Measurements from ENCODE around the gene KRTAP6-3. TPM values are rescaled to one million over a fixed set of nuclear protein-coding genes. Genes with fewer than 3 reads are reported as not detected.

The KRTAP6-3 gene
- polyA plus RNA-seq, 1 donor = not detected

GRCh38 chr21:30625449-30626165, 33.4 kb downstream of the KRTAP6-3 start:
- no peak for DNase-seq (ENCODE audit: low read depth)

GRCh38 chr21:30628109-30628508, 35.9 kb downstream of the KRTAP6-3 start:
- DNase-seq (ENCODE audit: low read depth) = no peak

DNA sequence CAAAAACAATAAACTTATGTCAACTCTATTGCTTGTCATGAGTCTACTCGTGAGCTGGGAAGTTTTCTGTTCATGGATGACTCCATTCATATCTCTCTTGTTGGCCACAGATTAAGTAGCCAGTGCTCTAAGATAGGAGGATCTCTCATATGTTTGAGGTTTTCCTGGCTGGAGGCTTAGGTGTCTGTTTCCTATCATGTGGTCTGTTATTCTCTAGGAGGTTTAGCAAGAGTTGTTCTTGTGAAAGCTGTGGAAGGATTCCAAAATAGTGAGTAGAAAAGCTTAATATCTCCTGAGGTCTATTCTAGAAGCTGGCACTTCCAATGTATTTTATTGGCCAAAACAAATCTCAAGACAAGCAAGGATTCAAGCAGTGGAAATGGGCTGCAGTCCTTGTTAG, 37.0 kb downstream of the KRTAP6-3 start:
- no peak for DNase-seq (ENCODE audit: low read depth)

DNA sequence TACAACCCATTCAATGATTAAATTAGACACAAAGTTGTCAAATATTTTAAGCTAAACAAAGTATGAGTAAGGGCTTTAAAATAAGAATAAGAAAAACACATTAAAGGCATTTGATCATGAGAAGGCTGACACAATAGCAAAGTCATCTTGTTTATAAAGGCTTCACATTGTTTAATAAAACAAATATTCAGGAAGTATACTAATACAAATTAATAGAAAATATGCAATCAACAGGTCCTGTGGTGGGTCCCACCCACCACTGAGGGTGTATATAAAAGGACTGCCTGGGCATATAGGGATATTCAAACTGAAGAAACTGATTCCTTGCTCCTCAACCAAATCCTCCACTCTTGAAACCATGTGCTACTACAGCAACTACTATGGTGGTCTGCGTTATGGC, 42.7 kb downstream of the KRTAP6-3 start, which contains the start of gene KRTAP20-2:
TSS of gene KRTAP20-2 (plus strand) at position 301 of the 400 bp plus-strand sequence. CDS start at position 359, 58 bp downstream.
- no peak for DNase-seq (ENCODE audit: low read depth)

- DNase-seq (ENCODE audit: low read depth) = no peak
These were observed 46.4 kb downstream of the KRTAP6-3 start for GRCh38 chr21:30638686-30639085.

DNA sequence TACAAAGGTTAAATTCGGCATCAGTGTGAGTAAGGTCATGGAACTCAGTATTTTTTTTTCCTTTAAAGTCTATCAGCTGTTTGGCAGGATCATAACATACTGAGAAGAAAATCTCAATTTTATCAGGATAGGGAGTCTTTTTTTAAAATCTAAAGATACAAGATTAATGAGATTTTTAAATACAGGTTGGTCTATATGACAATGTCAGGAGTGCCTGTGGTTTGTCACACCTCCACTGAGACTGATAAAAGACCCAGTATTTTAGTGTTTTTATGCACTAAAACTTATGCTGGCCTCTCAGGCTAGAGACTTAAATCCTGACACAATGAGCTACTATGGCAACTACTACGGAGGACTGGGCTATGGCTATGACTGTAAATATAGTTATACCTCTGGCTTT, 50.3 kb downstream of the KRTAP6-3 start, which contains the start of gene KRTAP20-3:
TSS of gene KRTAP20-3 (plus strand) at position 301 of the 400 bp plus-strand sequence.
- no peak for DNase-seq (ENCODE audit: low read depth)

Other genes starting within 250 kb of the KRTAP6-3 start
- gene KRTAP23-1, start 243.8 kb upstream of the KRTAP6-3 start, polyA plus RNA-seq (ENCODE audit: insufficient read length) = not detected
- not detected for gene KRTAP13-2, start 220.2 kb upstream of the KRTAP6-3 start, polyA plus RNA-seq (ENCODE audit: insufficient read length)
- gene KRTAP13-1, start 196.4 kb upstream of the KRTAP6-3 start, polyA plus RNA-seq (ENCODE audit: insufficient read length) = not detected
- gene KRTAP13-3, start 166.5 kb upstream of the KRTAP6-3 start, polyA plus RNA-seq (ENCODE audit: insufficient read length) = not detected
- gene KRTAP13-4, start 162.2 kb upstream of the KRTAP6-3 start, polyA plus RNA-seq (ENCODE audit: insufficient read length) = not detected
- gene KRTAP15-1, start 152.2 kb upstream of the KRTAP6-3 start, polyA plus RNA-seq (ENCODE audit: insufficient read length) = not detected
- gene KRTAP19-1, start 112.1 kb upstream of the KRTAP6-3 start, polyA plus RNA-seq (ENCODE audit: insufficient read length) = not detected
- gene KRTAP19-2, start 105.0 kb upstream of the KRTAP6-3 start, polyA plus RNA-seq (ENCODE audit: insufficient read length) = not detected
- not detected for gene KRTAP19-3, start 100.4 kb upstream of the KRTAP6-3 start, polyA plus RNA-seq (ENCODE audit: insufficient read length)
- gene KRTAP19-4, start 95.3 kb upstream of the KRTAP6-3 start, polyA plus RNA-seq (ENCODE audit: insufficient read length) = not detected
- gene KRTAP19-5, start 90.3 kb upstream of the KRTAP6-3 start, polyA plus RNA-seq (ENCODE audit: insufficient read length) = not detected
- gene KRTAP19-6, start 50.6 kb upstream of the KRTAP6-3 start, polyA plus RNA-seq (ENCODE audit: insufficient read length) = not detected
- not detected for gene KRTAP19-7, start 31.1 kb upstream of the KRTAP6-3 start, polyA plus RNA-seq (ENCODE audit: insufficient read length)
- not detected for gene KRTAP22-2, start 2.0 kb upstream of the KRTAP6-3 start, polyA plus RNA-seq (ENCODE audit: insufficient read length)
- gene KRTAP6-2, start 6.5 kb downstream of the KRTAP6-3 start, polyA plus RNA-seq (ENCODE audit: insufficient read length) = not detected
- gene KRTAP22-1, start 8.6 kb downstream of the KRTAP6-3 start, polyA plus RNA-seq (ENCODE audit: insufficient read length) = not detected
- not detected for gene KRTAP6-1, start 21.5 kb downstream of the KRTAP6-3 start, polyA plus RNA-seq (ENCODE audit: insufficient read length)
- gene KRTAP20-1, start 24.0 kb downstream of the KRTAP6-3 start, polyA plus RNA-seq (ENCODE audit: insufficient read length) = not detected
- gene KRTAP20-4, start 28.2 kb downstream of the KRTAP6-3 start, polyA plus RNA-seq (ENCODE audit: insufficient read length) = not detected
- not detected for gene KRTAP20-2, start 42.8 kb downstream of the KRTAP6-3 start, polyA plus RNA-seq (ENCODE audit: insufficient read length)
- not detected for gene KRTAP20-3, start 50.4 kb downstream of the KRTAP6-3 start, polyA plus RNA-seq (ENCODE audit: insufficient read length)
- gene KRTAP21-3, start 126.3 kb downstream of the KRTAP6-3 start, polyA plus RNA-seq (ENCODE audit: insufficient read length) = not detected
- gene KRTAP21-2, start 154.8 kb downstream of the KRTAP6-3 start, polyA plus RNA-seq (ENCODE audit: insufficient read length) = not detected
- not detected for gene KRTAP21-1, start 163.0 kb downstream of the KRTAP6-3 start, polyA plus RNA-seq (ENCODE audit: insufficient read length)
- not detected for gene KRTAP8-1, start 220.8 kb downstream of the KRTAP6-3 start, polyA plus RNA-seq (ENCODE audit: insufficient read length)
- gene KRTAP7-1, start 237.3 kb downstream of the KRTAP6-3 start, polyA plus RNA-seq (ENCODE audit: insufficient read length) = not detected

All from forelimb muscle (tissue), 1 donor.